T-helper 1 cell treated with Interleukin-12 subunit alpha and Interleukin-12 subunit beta and Interleukin-4 antibody, amounts not matched to agents 30 μg/mL and 1 μg/mL, for 36 hours (primary cell): ENCODE measurements around the gene AGR2.
"Not testable (repeated sequence)": the region's sequence is repeated elsewhere in the genome, so short reads cannot be mapped to it uniquely, and the experiment has no call there.

ENCODE experiments used
- H3K27ac Mint-ChIP-seq: one replicate; pipeline ENCODE4 v1.8.0; 2021; ENCODE audit warnings: mild to moderate bottlenecking, mixed read lengths
- H3K27me3 Mint-ChIP-seq: one replicate; pipeline ENCODE4 v1.8.0; 2021; ENCODE audit warnings: low read depth, mixed read lengths
- H3K36me3 Mint-ChIP-seq: one replicate; pipeline ENCODE4 v1.8.0; 2021; ENCODE audit warnings: low read depth, mixed read lengths
- H3K4me1 Mint-ChIP-seq: one replicate; pipeline ENCODE4 v1.8.0; 2021; ENCODE audit warnings: low read depth, mixed read lengths
- H3K4me3 Mint-ChIP-seq: one replicate; pipeline ENCODE4 v1.8.0; 2021; ENCODE audit warnings: mild to moderate bottlenecking, moderate library complexity, mixed read lengths
- H3K9me3 Mint-ChIP-seq: one replicate; pipeline ENCODE4 v1.8.0; 2021; ENCODE audit warnings: mixed read lengths

Gene AGR2

DNA sequence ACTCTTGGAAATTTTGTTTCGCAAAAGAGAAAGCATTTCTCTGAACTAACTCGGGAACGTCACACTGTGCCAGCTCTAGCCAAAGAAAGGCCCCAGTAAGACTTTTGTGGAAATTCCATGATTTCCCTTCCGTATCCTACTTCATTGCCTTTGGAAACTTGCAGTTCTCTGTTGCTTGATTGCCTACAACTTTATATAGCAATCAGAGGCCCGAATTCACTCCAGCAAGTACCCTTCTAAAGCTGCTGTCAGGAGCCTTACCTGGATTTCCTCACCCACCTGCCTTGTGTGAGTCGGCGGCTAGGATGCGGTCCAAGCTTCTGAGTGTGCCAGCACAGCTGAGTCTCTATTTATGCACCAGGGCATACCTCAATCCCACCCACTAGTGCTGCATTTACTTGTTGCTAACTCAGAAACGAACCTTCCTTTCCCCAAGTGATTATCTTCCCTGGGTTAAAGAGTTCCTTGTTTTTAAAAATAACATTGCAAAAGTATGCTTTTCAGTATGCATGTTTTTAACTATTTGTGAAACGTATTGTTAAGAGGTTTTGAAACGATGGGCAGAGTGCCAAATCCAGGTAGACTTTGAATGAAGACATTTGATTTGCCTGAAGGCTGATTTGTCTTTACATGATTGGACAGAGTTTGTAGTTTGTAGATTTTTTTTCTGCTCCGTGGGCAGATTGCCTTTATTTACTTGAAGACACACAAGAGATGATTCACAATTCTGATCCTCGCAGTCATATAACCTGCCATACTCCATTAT lies at the start of gene AGR2:
Gene AGR2, minus strand, starts transcription at position 326 of the 766 bp plus-strand sequence. CDS start 3,203 bp downstream, outside the sequence.
- H3K27me3 Mint-ChIP-seq = peaks cover 10% of the 10 kb centered on the region
- H3K36me3 Mint-ChIP-seq = no peaks in the 10 kb centered on the region
- H3K27ac Mint-ChIP-seq = no peak within 1 kb of the TSS
- H3K4me3 Mint-ChIP-seq = no peak within 1 kb of the TSS
- peaks cover 2% of the 10 kb centered on the region for H3K4me1 Mint-ChIP-seq
- no peaks in the 10 kb centered on the region for H3K9me3 Mint-ChIP-seq

DNA sequence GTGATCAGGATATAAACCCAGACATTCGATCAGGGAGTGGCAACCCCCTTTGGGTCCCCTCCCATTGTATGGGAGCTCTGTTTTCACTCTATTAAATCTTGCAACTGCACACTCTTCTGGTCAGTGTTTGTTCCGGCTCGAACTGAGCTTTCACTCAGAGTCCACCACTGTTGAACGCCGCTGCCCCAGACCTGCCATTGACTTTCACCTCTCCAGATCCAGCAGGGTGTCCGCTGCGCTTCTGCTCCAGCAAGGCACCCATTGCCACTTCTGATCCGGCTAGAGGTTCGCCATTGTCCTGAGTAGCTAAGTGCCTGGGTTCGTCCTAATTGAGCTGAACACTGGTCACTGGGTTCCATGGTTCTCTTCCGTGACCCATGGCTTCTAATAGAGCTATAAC lies 48.4 kb upstream of the AGR2 start:
- H3K36me3 Mint-ChIP-seq, H3K4me3 Mint-ChIP-seq, H3K4me1 Mint-ChIP-seq, H3K9me3 Mint-ChIP-seq, H3K27ac Mint-ChIP-seq: not testable (repeated sequence)
- peaks cover 28% of the 10 kb centered on the region for H3K27me3 Mint-ChIP-seq

DNA sequence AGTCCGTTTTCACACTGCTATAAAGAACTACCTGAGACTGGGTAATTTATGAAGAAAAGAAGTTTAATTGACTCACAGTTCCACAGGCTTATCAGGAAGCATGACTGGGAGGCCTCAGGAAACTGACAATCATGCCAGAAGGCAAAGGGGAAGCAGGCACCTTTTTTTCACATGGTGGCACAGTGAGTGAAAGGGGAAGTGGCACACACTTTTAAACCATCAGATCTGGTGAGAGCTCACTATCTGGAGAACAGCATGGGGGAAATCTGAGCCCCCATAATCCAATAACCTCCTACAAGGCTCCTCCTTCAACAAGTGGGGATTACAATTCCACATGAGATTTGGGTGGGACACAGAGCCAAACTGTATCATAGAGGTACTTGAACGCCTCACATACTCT lies 47.0 kb upstream of the AGR2 start:
- no peaks in the 10 kb centered on the region for H3K9me3 Mint-ChIP-seq
- no peak overlapping the region for H3K4me3 Mint-ChIP-seq
- no peaks in the 10 kb centered on the region for H3K4me1 Mint-ChIP-seq
- peaks cover 27% of the 10 kb centered on the region for H3K27me3 Mint-ChIP-seq
- no peaks in the 10 kb centered on the region for H3K36me3 Mint-ChIP-seq
- no peak overlapping the region for H3K27ac Mint-ChIP-seq

DNA sequence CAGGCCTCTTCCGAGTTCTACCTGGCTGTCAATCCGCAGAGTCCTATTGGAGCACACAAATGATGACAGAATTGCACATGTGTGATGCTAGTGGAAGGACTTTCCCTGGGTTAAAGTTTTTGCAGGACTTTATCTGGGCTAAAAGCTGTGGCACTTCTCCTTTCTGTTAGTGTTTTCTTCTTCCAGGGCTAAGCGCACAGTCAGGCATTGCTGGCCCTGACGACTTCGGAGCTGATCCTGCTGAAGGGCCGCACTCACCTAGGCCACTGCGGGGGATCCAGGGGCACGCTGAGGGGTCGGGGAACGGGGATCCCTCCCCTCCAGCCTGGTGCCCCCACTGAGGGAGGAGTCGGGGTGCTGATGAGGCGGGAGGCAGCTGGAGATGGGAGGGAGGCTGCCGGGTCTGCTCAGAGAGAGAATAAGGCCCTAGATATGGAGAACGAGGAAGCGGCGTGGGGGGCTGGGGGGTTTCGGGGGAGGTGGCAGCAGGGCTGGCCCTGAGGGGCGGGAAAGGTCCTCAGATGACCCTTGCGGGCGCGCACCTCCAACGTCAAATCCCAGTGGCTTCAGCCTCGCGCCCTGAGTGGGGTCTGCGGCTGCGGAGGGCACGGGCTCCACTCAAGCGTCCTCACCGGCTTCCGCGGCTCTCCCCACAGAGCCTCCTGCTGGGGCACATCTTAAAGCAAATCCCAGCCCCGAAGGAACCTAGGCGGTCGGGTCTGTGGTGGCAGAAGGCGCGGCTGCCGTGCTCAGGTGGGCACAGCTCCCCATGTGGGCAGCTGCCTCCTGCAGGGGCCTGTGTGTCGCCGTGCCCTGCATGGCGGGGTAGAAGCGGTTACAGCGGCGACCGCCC lies 46.0 kb upstream of the AGR2 start:
- Mint-ChIP-seq H3K9me3 (no peaks in the 10 kb centered on the region), H3K27me3 (peaks cover 23% of the 10 kb centered on the region), H3K4me1 (no peaks in the 10 kb centered on the region), H3K4me3 (no peak overlapping the region), H3K36me3 (no peaks in the 10 kb centered on the region), H3K27ac (no peak overlapping the region)

DNA sequence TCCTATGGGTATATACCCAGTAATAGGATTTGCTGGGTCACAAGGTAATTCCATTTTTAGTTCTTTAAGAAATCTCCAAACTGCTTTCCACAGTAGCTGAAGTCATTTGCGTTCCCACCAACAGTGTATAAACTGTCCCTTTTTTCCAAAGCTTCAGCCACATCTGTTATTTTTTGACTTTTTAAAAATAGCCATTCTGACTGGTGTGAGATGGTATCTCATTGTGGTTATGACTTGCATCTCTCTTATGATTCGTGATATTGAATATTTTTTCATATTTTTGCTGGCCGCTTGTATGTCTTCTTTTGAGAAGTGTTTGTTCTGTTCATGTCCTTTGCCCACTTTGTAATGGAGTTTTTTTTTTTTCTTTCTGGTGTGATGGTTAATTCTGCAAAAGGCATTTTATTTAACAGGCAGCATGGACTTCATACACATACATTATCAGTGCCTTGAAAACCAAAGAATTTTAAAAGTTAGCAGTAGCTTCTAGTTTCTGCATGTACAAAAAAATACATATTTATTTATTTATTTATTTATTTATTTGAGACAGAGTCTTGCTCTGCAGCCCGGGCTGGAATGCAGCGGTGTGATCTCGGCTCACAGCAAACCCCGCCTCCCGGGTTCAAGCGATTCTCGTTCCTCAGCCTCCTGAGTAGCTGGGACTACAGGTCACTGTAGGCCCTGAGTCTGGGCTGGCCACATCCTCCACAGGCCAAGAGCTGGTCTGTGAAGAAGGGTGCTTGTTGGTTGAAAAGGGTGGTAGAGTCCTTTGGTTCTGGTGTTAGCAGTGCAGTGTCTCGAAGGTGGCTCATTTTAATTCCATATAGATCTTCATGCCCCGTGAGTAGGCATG lies 44.7 kb upstream of the AGR2 start:
- H3K36me3 Mint-ChIP-seq = no peaks in the 10 kb centered on the region
- no peaks in the 10 kb centered on the region for H3K4me1 Mint-ChIP-seq
- H3K27ac Mint-ChIP-seq = no peak overlapping the region
- H3K9me3 Mint-ChIP-seq = no peaks in the 10 kb centered on the region
- peaks cover 27% of the 10 kb centered on the region for H3K27me3 Mint-ChIP-seq
- H3K4me3 Mint-ChIP-seq = no peak overlapping the region

DNA sequence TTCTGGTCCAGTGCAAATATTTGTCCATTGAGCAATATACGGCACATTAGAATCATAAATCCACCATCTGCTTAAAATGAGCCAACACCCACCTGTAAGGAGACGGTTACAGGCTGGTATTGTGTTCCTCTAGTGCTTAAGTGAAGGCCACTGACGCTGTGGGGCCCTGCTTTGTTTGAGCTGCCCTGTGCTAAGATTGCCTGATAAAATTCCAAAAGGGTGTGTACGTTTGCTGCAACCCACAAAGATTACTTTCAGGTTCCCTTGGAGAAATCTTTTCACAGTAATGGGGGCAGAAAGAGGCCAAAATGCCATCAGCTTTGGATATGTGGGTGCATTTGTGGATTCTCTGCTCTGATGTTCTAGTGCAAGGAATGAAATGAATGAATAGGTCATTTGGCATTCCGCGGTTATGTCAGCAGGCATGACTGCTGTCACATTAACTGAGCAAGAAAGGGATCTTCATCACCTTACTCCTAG lies 42.6 kb upstream of the AGR2 start:
- no peak overlapping the region for H3K4me3 Mint-ChIP-seq
- H3K36me3 Mint-ChIP-seq = no peaks in the 10 kb centered on the region
- H3K27me3 Mint-ChIP-seq = peaks cover 25% of the 10 kb centered on the region
- H3K27ac Mint-ChIP-seq = no peak overlapping the region
- H3K4me1 Mint-ChIP-seq = no peaks in the 10 kb centered on the region
- H3K9me3 Mint-ChIP-seq = no peaks in the 10 kb centered on the region

DNA sequence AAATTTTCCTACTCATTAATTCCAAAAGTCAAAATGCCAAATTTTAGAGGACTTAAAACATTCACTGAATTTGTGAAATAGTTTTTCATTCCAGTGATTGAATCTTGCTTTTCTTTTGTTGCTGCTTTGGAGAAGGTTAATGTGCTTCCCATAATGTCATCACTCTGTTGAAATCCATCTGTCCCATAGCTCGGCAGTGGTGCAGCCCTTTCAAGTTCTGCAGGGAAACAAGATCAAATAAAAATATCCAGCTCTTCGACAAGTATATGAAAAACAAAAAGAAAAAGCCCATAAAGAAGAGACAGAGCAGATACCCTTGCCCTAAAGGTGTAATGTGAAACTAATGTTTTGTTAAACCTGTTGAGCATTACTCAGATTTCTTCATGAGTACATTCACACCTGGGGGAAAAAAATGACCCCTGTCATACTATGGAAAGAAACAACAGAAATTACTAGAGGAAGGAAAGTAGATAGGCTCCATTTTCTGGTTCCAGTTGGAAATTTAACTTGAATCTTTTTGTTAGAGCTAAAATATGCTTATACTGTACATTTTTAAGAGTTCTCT lies 41.9 kb upstream of the AGR2 start:
- Mint-ChIP-seq H3K9me3 (no peaks in the 10 kb centered on the region), H3K36me3 (no peaks in the 10 kb centered on the region), H3K4me1 (no peaks in the 10 kb centered on the region), H3K4me3 (no peak overlapping the region), H3K27ac (no peak overlapping the region), H3K27me3 (peaks cover 18% of the 10 kb centered on the region)

DNA sequence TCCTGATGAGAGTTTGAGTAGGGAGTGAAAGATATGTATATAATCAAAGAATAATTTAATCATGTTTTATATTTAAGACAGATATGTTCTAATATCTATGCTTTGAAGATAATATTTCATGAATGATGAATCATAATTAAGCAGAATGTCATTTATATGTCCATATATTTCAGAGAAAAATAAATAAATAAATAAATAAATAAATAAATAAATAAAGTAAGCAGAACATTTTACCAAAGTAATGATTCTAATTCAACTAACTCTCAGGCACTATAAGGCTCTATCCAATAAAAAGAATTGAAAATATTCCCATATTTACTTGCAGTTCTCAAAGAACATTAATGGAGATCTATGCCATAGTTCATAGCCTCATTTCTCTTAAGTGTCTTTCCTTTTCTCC lies 40.9 kb upstream of the AGR2 start:
- Mint-ChIP-seq H3K4me3 (no peak overlapping the region), H3K27ac (no peak overlapping the region), H3K27me3 (peaks cover 12% of the 10 kb centered on the region), H3K4me1 (no peaks in the 10 kb centered on the region), H3K9me3 (no peaks in the 10 kb centered on the region), H3K36me3 (no peaks in the 10 kb centered on the region)

DNA sequence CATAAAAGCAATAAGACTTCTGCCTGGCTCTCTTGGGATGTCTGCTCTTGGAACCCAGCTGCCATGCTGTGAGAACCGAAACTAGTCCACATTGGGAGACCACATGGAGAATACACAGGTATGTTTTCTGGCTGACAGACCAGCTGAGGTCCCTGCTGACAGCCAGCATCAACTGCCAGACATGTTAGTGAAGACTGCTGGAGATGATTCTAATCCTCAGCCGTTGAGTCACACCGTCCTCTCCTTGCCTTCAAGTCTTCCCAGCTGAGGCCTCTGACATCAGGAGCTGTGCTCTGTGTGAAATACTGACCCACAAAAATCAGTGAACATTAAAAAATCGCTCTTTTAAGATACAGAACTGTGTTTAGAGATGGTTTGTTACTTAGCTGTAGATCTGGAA lies 36.9 kb upstream of the AGR2 start:
- no peaks in the 10 kb centered on the region for H3K36me3 Mint-ChIP-seq
- H3K4me3 Mint-ChIP-seq = no peak overlapping the region
- H3K9me3 Mint-ChIP-seq = no peaks in the 10 kb centered on the region
- peaks cover 9% of the 10 kb centered on the region for H3K27me3 Mint-ChIP-seq
- H3K4me1 Mint-ChIP-seq = no peaks in the 10 kb centered on the region
- no peak overlapping the region for H3K27ac Mint-ChIP-seq

DNA sequence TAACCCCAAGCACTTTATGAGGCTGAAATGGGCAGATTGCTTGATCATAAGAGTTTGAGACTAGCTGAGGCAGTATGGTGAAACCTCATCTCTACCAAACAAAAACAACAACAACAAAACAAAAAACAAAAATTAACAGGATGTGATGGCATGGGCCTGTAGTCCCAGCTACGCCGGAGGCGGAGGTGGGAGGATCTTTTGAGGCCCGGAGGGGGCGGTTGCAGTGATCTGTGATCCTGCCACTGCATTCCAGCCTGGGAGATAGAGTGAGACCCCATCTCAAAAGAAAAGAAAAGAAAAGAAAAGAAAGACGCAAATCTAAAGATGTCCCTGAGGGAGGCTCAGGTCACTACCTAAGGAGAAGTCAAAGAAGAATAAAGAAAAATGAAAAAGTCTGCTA lies 35.3 kb upstream of the AGR2 start:
- Mint-ChIP-seq H3K27ac (no peak overlapping the region), H3K4me3 (no peak overlapping the region), H3K27me3 (peaks cover 5% of the 10 kb centered on the region), H3K36me3 (no peaks in the 10 kb centered on the region), H3K9me3 (no peaks in the 10 kb centered on the region), H3K4me1 (no peaks in the 10 kb centered on the region)

DNA sequence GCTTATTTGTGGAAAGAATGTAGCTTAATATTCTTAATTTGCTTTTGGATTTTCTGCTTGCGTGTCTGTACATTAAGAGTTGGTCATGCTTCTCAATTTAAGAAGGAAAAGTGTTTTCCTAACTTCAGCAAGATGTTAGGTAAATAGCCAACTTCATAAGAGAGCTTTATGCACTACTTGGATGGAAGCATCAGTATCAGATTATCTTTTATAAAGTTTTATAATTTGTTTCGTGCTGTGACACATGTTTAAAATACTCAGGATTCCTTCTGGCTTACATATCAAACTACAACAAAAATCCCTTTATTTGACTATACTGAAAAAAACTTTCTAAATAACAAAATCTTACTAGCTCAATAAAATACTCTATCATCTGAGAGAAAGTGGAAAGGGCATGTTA lies 34.8 kb upstream of the AGR2 start:
- Mint-ChIP-seq H3K4me3 (no peak overlapping the region), H3K4me1 (no peaks in the 10 kb centered on the region), H3K27me3 (peaks cover 5% of the 10 kb centered on the region), H3K36me3 (no peaks in the 10 kb centered on the region), H3K27ac (no peak overlapping the region), H3K9me3 (no peaks in the 10 kb centered on the region)

DNA sequence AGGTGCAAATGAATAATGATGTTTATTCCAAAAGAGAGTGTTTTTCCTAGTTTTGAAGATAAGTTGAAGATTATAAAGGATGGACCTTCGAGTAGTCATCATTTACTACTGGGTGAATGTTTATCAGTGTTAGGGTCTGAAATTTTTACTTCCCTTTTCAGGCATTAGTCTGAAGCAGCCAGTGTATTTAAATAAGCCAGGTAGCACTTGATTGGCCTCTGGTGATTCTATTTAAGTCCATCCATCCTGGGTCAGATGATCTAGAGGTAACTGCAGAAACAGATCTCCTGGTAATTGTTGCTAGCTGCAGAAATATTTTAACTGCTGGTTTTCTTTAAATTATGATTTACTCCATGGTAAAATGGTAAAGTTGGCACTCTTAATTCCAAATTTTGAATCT lies 34.1 kb upstream of the AGR2 start:
- Mint-ChIP-seq H3K4me1 (no peaks in the 10 kb centered on the region), H3K27me3 (peaks cover 5% of the 10 kb centered on the region), H3K36me3 (no peaks in the 10 kb centered on the region), H3K27ac (no peak overlapping the region), H3K9me3 (no peaks in the 10 kb centered on the region), H3K4me3 (no peak overlapping the region)

DNA sequence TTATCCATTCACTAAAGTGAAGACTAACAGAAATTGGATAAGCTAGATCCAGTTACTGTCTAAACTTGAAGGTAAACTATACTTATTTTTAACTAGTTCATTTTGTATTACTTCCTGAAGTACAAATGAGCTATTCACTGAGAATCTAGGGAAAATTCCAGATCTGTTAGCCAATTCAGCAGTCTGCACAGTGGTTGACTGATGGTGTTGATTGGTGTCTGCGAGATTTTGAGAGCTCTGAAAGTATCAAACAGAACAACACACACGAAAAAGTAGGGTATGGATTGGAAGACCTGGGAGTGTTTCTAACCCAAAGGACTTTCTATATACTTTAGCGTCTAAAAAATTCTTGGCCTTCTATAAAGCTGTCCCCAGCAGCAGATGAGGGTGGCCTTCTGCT lies 33.6 kb upstream of the AGR2 start:
- H3K36me3 Mint-ChIP-seq = no peaks in the 10 kb centered on the region
- no peaks in the 10 kb centered on the region for H3K4me1 Mint-ChIP-seq

DNA sequence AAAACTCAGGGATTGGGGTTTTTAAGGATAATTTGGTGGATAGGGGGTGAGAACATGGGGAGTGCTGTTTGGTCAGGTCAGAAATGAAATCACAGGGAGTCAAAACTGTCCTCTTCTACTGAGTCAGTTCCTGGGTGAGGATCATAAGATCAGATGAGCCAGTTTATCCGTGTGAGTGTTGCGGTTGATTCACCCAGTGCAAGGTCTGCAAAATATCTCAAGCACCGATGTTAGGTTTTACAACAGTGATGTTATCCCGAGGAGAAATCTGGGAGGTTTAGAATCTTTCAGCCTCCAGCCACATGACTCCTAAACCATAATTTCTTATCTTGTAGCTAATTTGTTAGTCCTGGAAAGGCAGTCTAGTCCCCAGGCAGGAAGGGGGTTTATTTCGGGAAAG lies 31.7 kb upstream of the AGR2 start:
- H3K36me3 Mint-ChIP-seq = no peaks in the 10 kb centered on the region
- no peak overlapping the region for H3K4me3 Mint-ChIP-seq
- no peak overlapping the region for H3K27ac Mint-ChIP-seq

More for the DNA sequence above, 33.6 kb upstream of the AGR2 start:
- H3K27me3 Mint-ChIP-seq = peaks cover 5% of the 10 kb centered on the region
- no peak overlapping the region for H3K27ac Mint-ChIP-seq
- no peak overlapping the region for H3K4me3 Mint-ChIP-seq
- H3K9me3 Mint-ChIP-seq = no peaks in the 10 kb centered on the region

More for the DNA sequence above, 31.7 kb upstream of the AGR2 start:
- Mint-ChIP-seq H3K27me3 (peaks cover 5% of the 10 kb centered on the region), H3K4me1 (no peaks in the 10 kb centered on the region), H3K9me3 (no peaks in the 10 kb centered on the region)
